ENCODE results near the gene HK1.

The HK1 gene

DNA sequence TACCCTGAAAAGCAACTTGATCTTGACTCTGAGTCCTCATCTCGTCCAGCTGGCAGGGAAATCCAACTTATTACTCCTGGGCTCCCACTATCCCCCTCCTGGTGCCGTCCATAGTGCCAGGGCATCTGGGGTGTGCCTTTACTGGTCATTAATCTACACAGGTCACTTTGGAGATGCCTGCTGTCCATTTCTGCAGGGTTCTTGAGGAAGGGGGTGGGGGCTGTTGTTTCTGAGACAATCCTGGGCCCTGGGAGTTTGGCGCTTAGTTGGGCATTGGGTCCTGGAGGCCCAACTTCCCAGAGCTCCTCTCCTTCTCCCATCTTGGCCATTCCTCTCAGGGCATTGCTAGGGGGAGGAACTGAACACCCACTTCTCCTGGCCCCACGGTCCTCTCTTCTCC lies 144.4 kb downstream of the HK1 start:
- Histone ChIP-seq H3K27ac (no peak overlapping the region), H3K4me3 (no peak overlapping the region)
- TF ChIP-seq, protein P1, sequence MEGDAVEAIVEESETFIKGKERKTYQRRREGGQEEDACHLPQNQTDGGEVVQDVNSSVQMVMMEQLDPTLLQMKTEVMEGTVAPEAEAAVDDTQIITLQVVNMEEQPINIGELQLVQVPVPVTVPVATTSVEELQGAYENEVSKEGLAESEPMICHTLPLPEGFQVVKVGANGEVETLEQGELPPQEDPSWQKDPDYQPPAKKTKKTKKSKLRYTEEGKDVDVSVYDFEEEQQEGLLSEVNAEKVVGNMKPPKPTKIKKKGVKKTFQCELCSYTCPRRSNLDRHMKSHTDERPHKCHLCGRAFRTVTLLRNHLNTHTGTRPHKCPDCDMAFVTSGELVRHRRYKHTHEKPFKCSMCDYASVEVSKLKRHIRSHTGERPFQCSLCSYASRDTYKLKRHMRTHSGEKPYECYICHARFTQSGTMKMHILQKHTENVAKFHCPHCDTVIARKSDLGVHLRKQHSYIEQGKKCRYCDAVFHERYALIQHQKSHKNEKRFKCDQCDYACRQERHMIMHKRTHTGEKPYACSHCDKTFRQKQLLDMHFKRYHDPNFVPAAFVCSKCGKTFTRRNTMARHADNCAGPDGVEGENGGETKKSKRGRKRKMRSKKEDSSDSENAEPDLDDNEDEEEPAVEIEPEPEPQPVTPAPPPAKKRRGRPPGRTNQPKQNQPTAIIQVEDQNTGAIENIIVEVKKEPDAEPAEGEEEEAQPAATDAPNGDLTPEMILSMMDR (IDR thresholded peaks at IDR 0.05) = no peak
- no peak for DNase-seq (ENCODE audit: low spot score)

DNA sequence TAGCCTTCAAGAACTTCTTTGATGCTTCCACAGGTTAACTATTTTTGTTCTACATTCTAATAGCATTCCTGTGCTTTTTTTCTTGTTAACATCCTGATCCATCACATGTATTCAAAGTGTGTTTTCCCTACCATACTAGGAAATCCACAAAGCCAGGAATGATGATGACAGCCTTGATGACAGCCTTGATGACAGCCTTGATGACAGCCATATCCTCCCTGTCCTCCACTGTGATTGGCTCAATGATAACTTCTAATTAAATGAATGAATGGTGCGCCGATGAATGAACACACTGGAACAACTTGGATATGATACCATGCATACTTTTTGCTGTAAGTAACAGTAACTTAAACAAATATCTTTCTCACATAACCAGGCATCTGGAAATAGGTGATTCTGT lies 146.7 kb downstream of the HK1 start:
- no peak for DNase-seq (ENCODE audit: low spot score)
- no peak overlapping the region for H3K27ac ChIP-seq
- H3K4me3 ChIP-seq = no peak overlapping the region
- TF ChIP-seq, protein P1 (IDR thresholded peaks at IDR 0.05) = no peak

DNA sequence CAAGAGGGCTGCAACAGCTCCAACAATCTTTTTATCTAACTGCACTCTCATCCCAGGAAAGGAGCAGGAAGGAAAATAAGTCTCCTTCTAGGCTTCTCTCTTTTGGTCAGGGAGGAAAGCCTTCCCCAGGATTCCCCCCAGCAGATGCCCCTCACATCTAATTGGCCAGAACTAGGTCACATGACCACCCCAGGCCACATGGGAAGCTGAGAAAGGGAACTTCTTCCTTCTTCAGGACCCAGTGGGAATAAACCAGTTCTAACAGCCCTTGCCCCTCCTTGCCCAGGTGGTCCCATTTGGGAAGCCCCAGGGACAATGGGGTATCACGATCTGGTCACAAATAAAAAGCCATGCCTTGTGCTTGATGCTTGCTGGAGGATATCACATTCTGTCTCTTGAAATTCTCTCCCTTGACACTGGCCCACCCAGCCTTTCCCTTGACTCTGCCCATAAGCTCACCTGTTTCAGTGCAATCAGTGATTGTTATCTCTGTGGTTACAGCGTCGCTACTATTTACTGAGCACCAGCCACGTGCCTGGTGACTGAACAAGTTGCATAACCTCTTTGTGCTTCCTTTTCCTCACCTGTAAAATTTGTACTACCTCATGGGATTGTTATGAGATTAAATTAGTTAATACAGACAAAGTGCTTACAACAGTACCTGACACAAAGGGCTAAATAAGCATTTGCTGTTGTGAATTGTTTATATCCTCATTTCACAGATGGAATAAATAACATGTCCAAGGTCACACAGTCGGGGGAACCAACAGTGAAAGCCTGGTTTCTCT lies 147.4 kb downstream of the HK1 start:
- DNase-seq (ENCODE audit: low spot score) = no peak
- no peak overlapping the region for H3K27ac ChIP-seq
- TF ChIP-seq, protein P1 (IDR thresholded peaks at IDR 0.05) = no peak
- no peak overlapping the region for H3K4me3 ChIP-seq

DNA sequence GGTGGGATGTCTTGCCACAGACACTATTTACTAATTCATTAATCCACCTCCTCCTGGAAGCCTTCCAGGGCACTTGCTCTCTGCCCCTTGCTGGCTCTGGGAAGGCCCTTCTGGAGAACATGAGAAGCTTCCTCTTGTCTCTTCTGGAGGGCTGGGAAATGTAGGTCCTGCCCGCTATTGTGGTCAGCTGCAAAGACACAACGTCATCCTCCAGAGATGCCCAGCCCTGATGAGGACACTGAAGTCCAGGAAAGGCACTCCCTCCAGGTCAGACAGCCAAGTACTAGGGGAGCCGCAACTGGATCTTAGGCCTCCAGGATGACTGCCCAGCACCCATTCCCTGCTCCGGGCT lies 148.1 kb downstream of the HK1 start:
- H3K27ac ChIP-seq = no peak overlapping the region
- TF ChIP-seq, protein P1 (IDR thresholded peaks at IDR 0.05) = no peak
- no peak overlapping the region for H3K4me3 ChIP-seq
- no peak for DNase-seq (ENCODE audit: low spot score)

DNA sequence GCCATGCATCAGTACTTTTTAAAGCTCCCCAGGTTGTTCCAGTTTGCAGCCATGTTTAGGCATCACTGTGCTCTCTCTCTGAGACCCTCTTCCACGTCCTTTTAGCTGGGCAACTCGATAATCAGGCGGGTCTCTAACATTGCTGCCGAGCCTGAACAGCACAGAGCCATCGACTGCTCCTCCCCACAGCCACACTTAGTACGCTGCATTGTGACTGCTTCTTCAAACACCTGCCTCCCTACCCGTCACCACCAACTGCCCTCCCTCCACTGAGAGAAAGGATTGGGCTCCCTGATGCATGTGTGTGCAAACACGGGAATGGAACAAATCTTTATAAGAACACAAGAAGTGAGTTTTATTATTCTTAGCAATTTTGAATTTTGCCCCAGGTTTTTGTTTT lies 149.9 kb downstream of the HK1 start:
- H3K4me3 ChIP-seq = no peak overlapping the region
- no peak for DNase-seq (ENCODE audit: low spot score)
- TF ChIP-seq, protein P1 (IDR thresholded peaks at IDR 0.05) = no peak
- no peak overlapping the region for H3K27ac ChIP-seq

DNA sequence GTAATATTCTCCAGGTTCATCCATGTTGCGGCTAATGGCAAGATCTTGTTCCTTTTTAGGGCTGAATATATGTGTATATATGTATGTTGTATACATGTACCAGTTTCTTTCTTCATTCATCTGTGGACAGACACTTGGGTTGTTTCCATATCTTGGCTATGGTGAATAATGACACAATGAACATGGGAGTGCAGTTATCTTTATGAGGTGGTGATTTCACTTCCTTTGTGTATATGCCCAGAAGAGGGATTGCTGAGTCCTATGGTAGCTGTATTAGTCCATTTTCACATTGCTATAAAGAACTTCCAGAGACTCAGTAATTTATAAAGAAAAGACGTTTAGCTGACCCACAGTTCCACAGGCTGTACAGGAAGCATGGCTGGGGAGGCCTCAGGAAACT lies 155.9 kb downstream of the HK1 start:
- H3K4me3 ChIP-seq = no peak overlapping the region
- TF ChIP-seq, protein P1 (IDR thresholded peaks at IDR 0.05) = no peak
- no peak overlapping the region for H3K27ac ChIP-seq
- no peak for DNase-seq (ENCODE audit: low spot score)

DNA sequence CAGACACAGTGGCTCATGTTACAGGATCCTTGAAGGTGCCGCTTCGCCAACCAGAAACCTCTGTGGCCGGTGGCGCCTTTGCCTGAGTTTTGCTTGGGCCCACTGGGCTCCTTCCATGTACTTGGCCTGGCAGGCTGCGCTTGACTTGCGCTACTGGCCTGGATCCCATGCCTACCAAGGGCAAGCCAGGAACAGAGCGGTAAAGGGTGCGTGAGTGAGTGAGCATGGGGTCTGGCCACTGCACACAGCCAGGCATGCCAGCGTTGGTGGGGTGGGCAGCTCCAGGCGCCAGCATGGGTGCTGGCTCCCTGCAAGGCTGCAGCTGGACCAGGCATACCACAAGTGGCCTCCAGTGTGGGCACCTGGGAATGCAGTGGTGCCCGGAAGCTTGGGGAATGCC lies 156.6 kb downstream of the HK1 start:
- Histone ChIP-seq H3K4me3 (no peak overlapping the region), H3K27ac (no peak overlapping the region)
- DNase-seq (ENCODE audit: low spot score) = no peak
- TF ChIP-seq, protein P1 (IDR thresholded peaks at IDR 0.05) = no peak

All from coronary artery (tissue), 2 donors.